IPS-18c (cell line): ENCODE measurements around the gene B4GALT7.
"Not testable (repeated sequence)": the region's sequence is repeated elsewhere in the genome, so short reads cannot be mapped to it uniquely, and the experiment has no call there.

Source experiments
- H3K4me3 ChIP-seq: 2 replicates; pipeline ENCODE4 v1.7.0; 2013; ENCODE audit warnings: low read depth, mild to moderate bottlenecking, low read length, moderate library complexity; ENCODE audit not compliant: insufficient read depth
- H3K9me3 ChIP-seq: one replicate; pipeline ENCODE4 v1.6.1; 2013; ENCODE audit warnings: mild to moderate bottlenecking, low read length, moderate library complexity; ENCODE audit not compliant: control insufficient read depth, insufficient read depth

The B4GALT7 gene

GRCh38 chr5:177645462-177645861 is 45.5 kb downstream of the B4GALT7 start:
- not testable (repeated sequence) for H3K9me3 ChIP-seq, H3K4me3 ChIP-seq

DNA sequence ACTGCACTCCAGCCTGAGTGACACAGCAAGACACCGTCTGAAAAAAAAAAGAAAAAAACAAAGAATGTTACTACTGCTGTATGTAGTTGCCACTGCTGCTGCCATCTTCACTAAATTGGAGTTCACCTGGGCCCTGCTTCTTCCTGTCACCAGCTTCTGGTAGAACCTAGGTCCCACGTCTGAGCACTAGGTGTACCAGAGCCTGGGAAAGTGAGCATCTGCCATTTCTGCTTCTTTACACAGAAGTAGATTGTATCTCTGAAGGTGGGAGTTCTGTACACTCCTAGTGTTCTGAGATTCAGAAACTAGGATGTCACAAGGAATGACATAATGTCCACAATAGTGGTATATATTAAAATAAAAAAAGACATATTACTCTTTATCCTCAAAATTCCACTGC is 51.3 kb downstream of the B4GALT7 start:
- H3K4me3 ChIP-seq, H3K9me3 ChIP-seq: not testable (repeated sequence)

GRCh38 chr5:177657846-177658245 is 57.9 kb downstream of the B4GALT7 start:
- H3K4me3 ChIP-seq, H3K9me3 ChIP-seq: not testable (repeated sequence)

GRCh38 chr5:177658542-177658941 is 58.6 kb downstream of the B4GALT7 start:
- H3K9me3 ChIP-seq, H3K4me3 ChIP-seq: not testable (repeated sequence)
